SK-N-SH (cell line): ENCODE results near the gene CHCHD3. TPM values are rescaled to one million over a fixed set of nuclear protein-coding genes. Genes with fewer than 3 reads are reported as not detected.

Experiments used
- CTCF ChIA-PET: fragments of 300-600, 350-600 bp; formaldehyde crosslinking; extraction: SDS; loops from one replicate; lab custom pipeline; 2021; lab: Yijun Ruan, JAX
- POLR2A ChIA-PET: fragments of 350-600 bp; sonication (Branson Sonifier 250); formaldehyde crosslinking; extraction: SDS; loops from one replicate; lab custom pipeline; 2020; ENCODE audit warnings: antibody characterized with exemption, inconsistent platforms; lab: Yijun Ruan, JAX
- DNase-seq: peaks from one replicate; pipeline ENCODE4 v3.0.0; 2012
- H2AFZ ChIP-seq: fragments of 200-600 bp; sonication (generic); 2 replicates; pipeline ENCODE4 v1.8.1; 2016; ENCODE audit warnings: antibody characterized with exemption, mild to moderate bottlenecking, low read depth
- H3F3A ChIP-seq: fragments of 200-600 bp; sonication (generic); replicated peaks from 2 replicates; pipeline ENCODE3; 2016; ENCODE audit warnings: antibody characterized with exemption, mild to moderate bottlenecking; ENCODE audit not compliant: insufficient read depth
- H3K27ac ChIP-seq, 2 experiments: fragments of 200-500 bp in 1 of 2; fragments of 200-600 bp in 1 of 2; sonication (Bioruptor generic) in 1 of 2; sonication (generic), shearing (Covaris generic) in 1 of 2; 2 replicates each; pipeline versions ENCODE4 v1.5.1 to v1.6.1; 2014 to 2016; ENCODE audit warnings: low read depth in 2 of 2, inconsistent platforms in 1 of 2, low read length in 1 of 2, mild to moderate bottlenecking in 1 of 2, mixed read lengths in 1 of 2
- H3K27me3 ChIP-seq: fragments of 200-600 bp; sonication (generic), shearing (Covaris generic); 2 replicates; pipeline ENCODE4 v1.6.1; 2016; ENCODE audit warnings: mixed run types; ENCODE audit not compliant: insufficient read depth
- H3K36me3 ChIP-seq, 2 experiments: fragments of 200-500 bp in 1 of 2; fragments of 200-600 bp in 1 of 2; sonication (Bioruptor generic) in 1 of 2; sonication (generic) in 1 of 2; replicated peaks in 1 of 2; 2 replicates each; pipeline versions ENCODE3 to v1.5.1; 2014 to 2016; ENCODE audit warnings: low read length in 1 of 2, mild to moderate bottlenecking in 1 of 2; ENCODE audit not compliant: insufficient read depth in 2 of 2, control insufficient read depth in 1 of 2
- H3K4me1 ChIP-seq, 2 experiments: fragments of 200-500 bp in 1 of 2; fragments of 200-600 bp in 1 of 2; sonication (Bioruptor generic) in 1 of 2; sonication (generic), shearing (Covaris generic) in 1 of 2; 2 replicates each; pipeline versions ENCODE4 v1.5.1 to v1.6.1; 2014 to 2016; ENCODE audit warnings: low read depth in 1 of 2, low read length in 1 of 2, mixed run types in 1 of 2; ENCODE audit not compliant: insufficient read depth in 2 of 2, control insufficient read depth in 1 of 2
- H3K4me2 ChIP-seq: fragments of 200-600 bp; sonication (generic), shearing (Covaris generic); 2 replicates; pipeline ENCODE4 v1.6.1; 2017; ENCODE audit warnings: mixed run types
- H3K4me3 ChIP-seq, 2 experiments: fragments of 200-500 bp in 1 of 2; fragments of 200-600 bp in 1 of 2; sonication (Bioruptor generic) in 1 of 2; sonication (generic), shearing (Covaris generic) in 1 of 2; 2 replicates each; pipeline versions ENCODE4 v1.5.1 to v1.8.1; 2014 to 2016; ENCODE audit warnings: low read depth in 2 of 2, inconsistent platforms in 1 of 2, low read length in 1 of 2, mild to moderate bottlenecking in 1 of 2, mixed read lengths in 1 of 2, moderate library complexity in 1 of 2
- H3K79me2 ChIP-seq: fragments of 200-600 bp; sonication (generic); 2 replicates; pipeline ENCODE4 v1.8.1; 2017; ENCODE audit warnings: mild to moderate bottlenecking; ENCODE audit not compliant: insufficient read depth
- H3K9ac ChIP-seq: fragments of 200-600 bp; sonication (generic); 2 replicates; pipeline ENCODE4 v1.6.1; 2017; ENCODE audit warnings: mixed run types
- H3K9me2 ChIP-seq: fragments of 200-600 bp; sonication (generic); 2 replicates; pipeline ENCODE4 v1.6.1; 2017; ENCODE audit warnings: mixed run types
- H3K9me3 ChIP-seq: fragments of 200-600 bp; sonication (generic); 2 replicates; pipeline ENCODE4 v1.6.1; 2017; ENCODE audit warnings: mixed run types, mild to moderate bottlenecking, moderate library complexity
- H4K20me1 ChIP-seq: fragments of 200-600 bp; sonication (generic); 2 replicates; pipeline ENCODE4 v1.6.1; 2017; ENCODE audit warnings: mild to moderate bottlenecking, mixed run types; ENCODE audit not compliant: insufficient read depth
- FOSL2 ChIP-seq: IDR thresholded peaks from 2 replicates; pipeline ENCODE4 v1.4.0; 2012; ENCODE audit warnings: low read depth, mild to moderate bottlenecking, moderate library complexity, borderline replicate concordance
- FOXJ3 ChIP-seq: sonication (generic); formaldehyde crosslinking; IDR thresholded peaks from 2 replicates; pipeline ENCODE4 v1.5.1; 2020; ENCODE audit warnings: mild to moderate bottlenecking, missing genetic modification reagents
- IRF3 ChIP-seq: fragments of 150-350 bp; IDR thresholded peaks from 2 replicates; pipeline ENCODE4 v1.6.1; 2016; ENCODE audit warnings: mild to moderate bottlenecking, low read depth, low read length
- JUND ChIP-seq: IDR thresholded peaks from 2 replicates; pipeline ENCODE4 v1.4.0; 2012
- MXI1 ChIP-seq: IDR thresholded peaks from 2 replicates; pipeline ENCODE4 v1.6.1; 2012; ENCODE audit warnings: mild to moderate bottlenecking, low read depth, low read length, improper control_type of control experiment
- RAD21 ChIP-seq: IDR thresholded peaks from 2 replicates; pipeline ENCODE4 v1.6.1; 2012; ENCODE audit warnings: mild to moderate bottlenecking, low read length
- RCOR1 ChIP-seq: fragments of 150-350 bp; IDR thresholded peaks from 2 replicates; pipeline ENCODE4 v1.6.1; 2017; ENCODE audit warnings: antibody characterized with exemption, low read length
- TAF1 ChIP-seq: IDR thresholded peaks from 2 replicates; pipeline ENCODE4 v1.6.1; 2012; ENCODE audit warnings: low read depth, mild to moderate bottlenecking, low read length, moderate library complexity, borderline replicate concordance
- USF2 ChIP-seq: fragments of 150-350 bp; IDR thresholded peaks from 2 replicates; pipeline ENCODE4 v1.6.1; 2017; ENCODE audit warnings: antibody characterized with exemption, low read length, low read depth, borderline replicate concordance
- YY1 ChIP-seq: IDR thresholded peaks from 2 replicates; pipeline ENCODE4 v1.4.0; 2012; ENCODE audit warnings: low read depth, mild to moderate bottlenecking
- ZBTB33 ChIP-seq: IDR thresholded peaks from 2 replicates; pipeline ENCODE4 v1.4.0; 2012; ENCODE audit warnings: low read depth, borderline replicate concordance
- WGBS: methylation state at CpG from one replicate; pipeline ENCODE4 v1.1.6; 2017; ENCODE audit warnings: low lambda C conversion rate; 5-methylcytosine and 5-hydroxymethylcytosine counted together
- polyA plus RNA-seq, 3 experiments: library from polyadenylated mRNA; depleted of rRNA; stranded (reverse); fragments of >200 nt; gene quantifications; 2 replicates each; pipeline ENCODE4 v1.2.3, GENCODE V29; 2012
- TF ChIP-seq, protein P1 (sequence below): IDR thresholded peaks from 2 replicates; pipeline ENCODE4 v1.6.1; 2012; ENCODE audit warnings: mild to moderate bottlenecking, low read depth, low read length, moderate library complexity
- TF ChIP-seq, protein P2 (sequence below): IDR thresholded peaks from 2 replicates; pipeline ENCODE4; 2012

The CHCHD3 gene
- polyA plus RNA-seq, 1 of the 3 experiments (the other 2 are of a cell fraction), result 97.1 TPM

- Histone ChIP-seq H3F3A (no peaks in the 10 kb centered on the region), H4K20me1 (no peaks in the 10 kb centered on the region), H3K9ac (no peak overlapping the region), H3K9me3 (0 out of 2 replicates have a peak, but pooled peaks cover 1% of the 10 kb centered on the region), H3K36me3 (no peaks in the 10 kb centered on the region), H3K4me2 (no peak overlapping the region), H3K27me3 (peaks cover 6% of the 10 kb centered on the region; the same call in 1 of the 2 replicates), H3K9me2 (no peaks in the 10 kb centered on the region), H3K79me2 (no peaks in the 10 kb centered on the region), H2AFZ (no peak overlapping the region), H3K4me1 (peaks cover 0 to 11% of the 10 kb centered on the region in 2 experiments; a peak in 2 of 4 replicates), H3K27ac (no peak overlapping the region), H3K4me3 (no peak overlapping the region)
- no peak for DNase-seq
- POLR2A ChIA-PET, result no interaction called here
- CTCF ChIA-PET, result interaction anchor here (1.8 kb wide), 1 partner anchor 24 kb away, joined by 4 read pairs; no protein-coding TSS in a partner anchor
- no peak for TF ChIP-seq MXI1
- 31% methylated on average over 3 of the region's 3 CpGs for WGBS
Observed at GRCh38 chr7:133115596-133115995, 33.7 kb upstream of the CHCHD3 start.

DNA sequence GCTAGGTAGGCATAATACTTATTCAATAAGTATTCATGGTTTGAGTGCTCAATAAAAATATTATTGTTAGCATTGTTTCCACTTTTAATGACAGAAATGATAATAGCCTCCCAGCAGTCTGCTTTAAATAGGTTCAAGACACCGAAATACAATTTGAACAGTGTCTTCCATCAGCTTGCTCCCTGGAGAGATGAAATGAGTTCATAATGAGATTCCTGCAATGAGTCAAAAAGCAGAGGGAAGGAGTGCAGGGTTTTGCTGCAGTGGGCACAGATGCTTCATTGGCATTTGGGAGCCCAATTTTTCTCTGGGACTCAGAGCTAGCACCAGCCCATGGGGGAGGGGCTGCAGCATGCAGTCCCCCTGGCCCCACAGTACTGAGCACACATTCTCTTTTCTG is 32.6 kb upstream of the CHCHD3 start:
- H3K4me2 ChIP-seq, result no peak overlapping the region
- no peaks in the 10 kb centered on the region for H4K20me1 ChIP-seq
- no peak overlapping the region for H2AFZ ChIP-seq
- H3K9me2 ChIP-seq, result no peaks in the 10 kb centered on the region
- H3K4me1 ChIP-seq, result peaks cover 0 to 11% of the 10 kb centered on the region in 2 experiments; a peak in 2 of 4 replicates
- H3K36me3 ChIP-seq, result no peaks in the 10 kb centered on the region
- peaks cover 6% of the 10 kb centered on the region; the same call in 1 of the 2 replicates for H3K27me3 ChIP-seq
- DNase-seq, result no peak
- no peaks in the 10 kb centered on the region for H3F3A ChIP-seq
- no peak overlapping the region for H3K4me3 ChIP-seq
- WGBS, result 35% methylated on average over 1 of the region's 1 CpG
- ChIA-PET POLR2A (no interaction called here), CTCF (interaction anchor here (0.8 to 1.8 kb wide), 4 partner anchors 12 to 27 kb away, joined by 3 to 4 read pairs (median 4); no protein-coding TSS in a partner anchor)
- H3K79me2 ChIP-seq, result no peaks in the 10 kb centered on the region
- H3K9ac ChIP-seq, result no peak overlapping the region
- H3K27ac ChIP-seq, result no peak overlapping the region
- H3K9me3 ChIP-seq, result 0 out of 2 replicates have a peak, but pooled peaks cover 4% of the 10 kb centered on the region
- TF ChIP-seq USF2, result no peak
- TF ChIP-seq, protein P1, sequence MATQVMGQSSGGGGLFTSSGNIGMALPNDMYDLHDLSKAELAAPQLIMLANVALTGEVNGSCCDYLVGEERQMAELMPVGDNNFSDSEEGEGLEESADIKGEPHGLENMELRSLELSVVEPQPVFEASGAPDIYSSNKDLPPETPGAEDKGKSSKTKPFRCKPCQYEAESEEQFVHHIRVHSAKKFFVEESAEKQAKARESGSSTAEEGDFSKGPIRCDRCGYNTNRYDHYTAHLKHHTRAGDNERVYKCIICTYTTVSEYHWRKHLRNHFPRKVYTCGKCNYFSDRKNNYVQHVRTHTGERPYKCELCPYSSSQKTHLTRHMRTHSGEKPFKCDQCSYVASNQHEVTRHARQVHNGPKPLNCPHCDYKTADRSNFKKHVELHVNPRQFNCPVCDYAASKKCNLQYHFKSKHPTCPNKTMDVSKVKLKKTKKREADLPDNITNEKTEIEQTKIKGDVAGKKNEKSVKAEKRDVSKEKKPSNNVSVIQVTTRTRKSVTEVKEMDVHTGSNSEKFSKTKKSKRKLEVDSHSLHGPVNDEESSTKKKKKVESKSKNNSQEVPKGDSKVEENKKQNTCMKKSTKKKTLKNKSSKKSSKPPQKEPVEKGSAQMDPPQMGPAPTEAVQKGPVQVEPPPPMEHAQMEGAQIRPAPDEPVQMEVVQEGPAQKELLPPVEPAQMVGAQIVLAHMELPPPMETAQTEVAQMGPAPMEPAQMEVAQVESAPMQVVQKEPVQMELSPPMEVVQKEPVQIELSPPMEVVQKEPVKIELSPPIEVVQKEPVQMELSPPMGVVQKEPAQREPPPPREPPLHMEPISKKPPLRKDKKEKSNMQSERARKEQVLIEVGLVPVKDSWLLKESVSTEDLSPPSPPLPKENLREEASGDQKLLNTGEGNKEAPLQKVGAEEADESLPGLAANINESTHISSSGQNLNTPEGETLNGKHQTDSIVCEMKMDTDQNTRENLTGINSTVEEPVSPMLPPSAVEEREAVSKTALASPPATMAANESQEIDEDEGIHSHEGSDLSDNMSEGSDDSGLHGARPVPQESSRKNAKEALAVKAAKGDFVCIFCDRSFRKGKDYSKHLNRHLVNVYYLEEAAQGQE, result no peak
- no peak for TF ChIP-seq FOSL2
- TF ChIP-seq YY1, result no peak
- no peak for TF ChIP-seq RAD21
- TF ChIP-seq, protein P2, sequence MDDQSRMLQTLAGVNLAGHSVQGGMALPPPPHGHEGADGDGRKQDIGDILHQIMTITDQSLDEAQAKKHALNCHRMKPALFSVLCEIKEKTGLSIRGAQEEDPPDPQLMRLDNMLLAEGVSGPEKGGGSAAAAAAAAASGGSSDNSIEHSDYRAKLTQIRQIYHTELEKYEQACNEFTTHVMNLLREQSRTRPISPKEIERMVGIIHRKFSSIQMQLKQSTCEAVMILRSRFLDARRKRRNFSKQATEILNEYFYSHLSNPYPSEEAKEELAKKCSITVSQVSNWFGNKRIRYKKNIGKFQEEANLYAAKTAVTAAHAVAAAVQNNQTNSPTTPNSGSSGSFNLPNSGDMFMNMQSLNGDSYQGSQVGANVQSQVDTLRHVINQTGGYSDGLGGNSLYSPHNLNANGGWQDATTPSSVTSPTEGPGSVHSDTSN, result no peak
- no peak for TF ChIP-seq RCOR1
- no peak for TF ChIP-seq ZBTB33
- no peak for TF ChIP-seq IRF3
- no peak for TF ChIP-seq FOXJ3 (CRISPR knock-in tag)
- TF ChIP-seq TAF1, result no peak
- TF ChIP-seq JUND, result no peak
